HG03432 (cell line): ENCODE data around the gene OVOL1.

ENCODE experiments used
- ATAC-seq: cut with Tn5 transposase; IDR thresholded peaks from one replicate; pipeline ENCODE4 v1.9.1; 2021; ENCODE audit warnings: mild to moderate bottlenecking, moderate library complexity; ENCODE audit not compliant: unreplicated experiment

OVOL1 gene

GRCh38 chr11:65790902-65791650 lies 4.2 kb downstream of the OVOL1 start:
- peak; percentile 10 for ATAC-seq

GRCh38 chr11:65791719-65792213 lies 4.9 kb downstream of the OVOL1 start:
- peak; percentile 90 for ATAC-seq

GRCh38 chr11:65792456-65792855 lies 5.6 kb downstream of the OVOL1 start:
- no peak for ATAC-seq

GRCh38 chr11:65793144-65793581 lies 6.3 kb downstream of the OVOL1 start:
- ATAC-seq: no peak

- ATAC-seq: no peak
Measured at GRCh38 chr11:65793625-65794400, 7.0 kb downstream of the OVOL1 start.

- no peak for ATAC-seq
Measured at GRCh38 chr11:65794570-65795510, 8.0 kb downstream of the OVOL1 start.

GRCh38 chr11:65796726-65797601 lies 10.1 kb downstream of the OVOL1 start:
- ATAC-seq: no peak

- no peak for ATAC-seq
Measured at GRCh38 chr11:65797711-65798110, 10.8 kb downstream of the OVOL1 start.

GRCh38 chr11:65798882-65799281 lies 12.0 kb downstream of the OVOL1 start:
- no peak for ATAC-seq

- no peak for ATAC-seq
Measured at GRCh38 chr11:65801153-65801987, 14.5 kb downstream of the OVOL1 start.

- ATAC-seq: peak; percentile 70
Measured at GRCh38 chr11:65802841-65803240, 16.0 kb downstream of the OVOL1 start.

- ATAC-seq: no peak
Measured at GRCh38 chr11:65803797-65804492, 17.1 kb downstream of the OVOL1 start.

GRCh38 chr11:65806979-65807378 lies 20.1 kb downstream of the OVOL1 start:
- no peak for ATAC-seq

- no peak for ATAC-seq
Measured at GRCh38 chr11:65808744-65809341, 22.0 kb downstream of the OVOL1 start.

- no peak for ATAC-seq
Measured at GRCh38 chr11:65809496-65809895, 22.6 kb downstream of the OVOL1 start.

- ATAC-seq: no peak
Measured at GRCh38 chr11:65810046-65810868, 23.4 kb downstream of the OVOL1 start.
